ENCODE results near the gene TM4SF20.
A peak's percentile ranks its signal among the peaks of the same experiment; 100 is the strongest.
"Not testable (repeated sequence)": the region's sequence is repeated elsewhere in the genome, so short reads cannot be mapped to it uniquely, and the experiment has no call there.

TM4SF20 gene

GRCh38 chr2:227367427-227367795 lies 11.7 kb downstream of the TM4SF20 start:
- DNase-seq (ENCODE audit: low read depth in 2 of 2), result no peak

- no peak for DNase-seq (ENCODE audit: low read depth in 2 of 2)
These were observed 12.2 kb downstream of the TM4SF20 start for GRCh38 chr2:227366769-227367426.

GRCh38 chr2:227365833-227366232 lies 13.3 kb downstream of the TM4SF20 start:
- no peak for DNase-seq (ENCODE audit: low read depth in 2 of 2)

GRCh38 chr2:227364585-227365263 lies 14.4 kb downstream of the TM4SF20 start:
- not testable (repeated sequence) for DNase-seq (ENCODE audit: low read depth in 2 of 2)

- peak in 1 of 2 donors; percentile 20 for DNase-seq (ENCODE audit: low read depth in 2 of 2)
These were observed 15.3 kb downstream of the TM4SF20 start for GRCh38 chr2:227363756-227364155.

- DNase-seq (ENCODE audit: low read depth in 2 of 2), result no peak
These were observed 18.8 kb downstream of the TM4SF20 start for GRCh38 chr2:227360351-227360750.

- DNase-seq (ENCODE audit: low read depth in 2 of 2), result no peak
These were observed 27.5 kb downstream of the TM4SF20 start for GRCh38 chr2:227351639-227352038.

GRCh38 chr2:227349989-227350612 lies 29.0 kb downstream of the TM4SF20 start:
- DNase-seq (ENCODE audit: low read depth in 2 of 2), result no peak

- DNase-seq (ENCODE audit: low read depth in 2 of 2), result no peak
These were observed 30.8 kb downstream of the TM4SF20 start for GRCh38 chr2:227348324-227348723.

- no peak for DNase-seq (ENCODE audit: low read depth in 2 of 2)
These were observed 32.0 kb downstream of the TM4SF20 start for GRCh38 chr2:227347117-227347516.

GRCh38 chr2:227344231-227344630 lies 34.9 kb downstream of the TM4SF20 start:
- no peak for DNase-seq (ENCODE audit: low read depth in 2 of 2)

- DNase-seq (ENCODE audit: low read depth in 2 of 2), result no peak
These were observed 37.6 kb downstream of the TM4SF20 start for GRCh38 chr2:227341553-227341952.

GRCh38 chr2:227340106-227340505 lies 39.0 kb downstream of the TM4SF20 start:
- DNase-seq (ENCODE audit: low read depth in 2 of 2), result no peak

GRCh38 chr2:227339098-227339599 lies 40.0 kb downstream of the TM4SF20 start:
- DNase-seq (ENCODE audit: low read depth in 2 of 2), result no peak

- no peak for DNase-seq (ENCODE audit: low read depth in 2 of 2)
These were observed 41.7 kb downstream of the TM4SF20 start for GRCh38 chr2:227337442-227337841.

- DNase-seq (ENCODE audit: low read depth in 2 of 2), result no peak
These were observed 43.4 kb downstream of the TM4SF20 start for GRCh38 chr2:227335713-227336112.

- no peak for DNase-seq (ENCODE audit: low read depth in 2 of 2)
These were observed 52.3 kb downstream of the TM4SF20 start for GRCh38 chr2:227326783-227327182.

GRCh38 chr2:227325839-227326195 lies 53.3 kb downstream of the TM4SF20 start:
- no peak for DNase-seq (ENCODE audit: low read depth in 2 of 2)

GRCh38 chr2:227324995-227325838 lies 53.9 kb downstream of the TM4SF20 start, which contains the start of gene MFF:
TSS of gene MFF (plus strand) at chr2:227325251. CDS start at chr2:227330666, 5,415 bp downstream.
- peak; percentile 85 to 91 for DNase-seq (ENCODE audit: low read depth in 2 of 2)

GRCh38 chr2:227324642-227324994 lies 54.5 kb downstream of the TM4SF20 start:
- no peak for DNase-seq (ENCODE audit: low read depth in 2 of 2)

- DNase-seq (ENCODE audit: low read depth in 2 of 2), result no peak
These were observed 55.3 kb downstream of the TM4SF20 start for GRCh38 chr2:227323818-227324217.
